Glutamatergic neuron (in vitro differentiated cells): ENCODE measurements around the gene ERFL. TPM values are rescaled to one million over a fixed set of nuclear protein-coding genes. Genes with fewer than 3 reads are reported as not detected.

Source experiments
- DNase-seq: peaks from one replicate; pipeline ENCODE4 v3.0.0; 2022
- H3K27ac Mint-ChIP-seq: one replicate; pipeline ENCODE4 v1.8.0; 2020; ENCODE audit warnings: mild to moderate bottlenecking, mixed read lengths, inconsistent platforms; ENCODE audit not compliant: unreplicated experiment
- H3K27me3 Mint-ChIP-seq: one replicate; pipeline ENCODE4 v1.8.0; 2020; ENCODE audit warnings: mild to moderate bottlenecking, moderate library complexity, mixed read lengths, inconsistent platforms; ENCODE audit not compliant: unreplicated experiment
- H3K36me3 Mint-ChIP-seq: one replicate; pipeline ENCODE4 v1.8.0; 2020; ENCODE audit warnings: mild to moderate bottlenecking, mixed read lengths, inconsistent platforms; ENCODE audit not compliant: unreplicated experiment
- H3K4me1 Mint-ChIP-seq: one replicate; pipeline ENCODE4 v1.8.0; 2020; ENCODE audit warnings: mild to moderate bottlenecking, low read depth, mixed read lengths, inconsistent platforms; ENCODE audit not compliant: unreplicated experiment
- H3K4me3 Mint-ChIP-seq: one replicate; pipeline ENCODE4 v1.8.0; 2020; ENCODE audit warnings: mild to moderate bottlenecking, mixed read lengths, inconsistent platforms; ENCODE audit not compliant: unreplicated experiment
- H3K9me3 Mint-ChIP-seq: one replicate; pipeline ENCODE4 v1.8.0; 2020; ENCODE audit warnings: mild to moderate bottlenecking, moderate library complexity, mixed read lengths, inconsistent platforms; ENCODE audit not compliant: unreplicated experiment
- total RNA-seq: library from RNA; stranded (reverse); fragmentation: NEBNext Ultra II Directional; extraction: Animal tissue kit (Norgen Biotek cat#: 25700); gene quantifications from one replicate; pipeline ENCODE4 v1.2.1, GENCODE V29; 2021; ENCODE audit not compliant: unreplicated experiment
- TF ChIP-seq, protein P1 (sequence below): fragments of 200-600 bp; sonication (generic); IDR thresholded peaks from one replicate; pipeline ENCODE4 v1.5.0; 2021; ENCODE audit not compliant: partially characterized antibody, unreplicated experiment

ERFL gene
- total RNA-seq, 1 donor from 2014 or later, result 1.6 TPM

DNA sequence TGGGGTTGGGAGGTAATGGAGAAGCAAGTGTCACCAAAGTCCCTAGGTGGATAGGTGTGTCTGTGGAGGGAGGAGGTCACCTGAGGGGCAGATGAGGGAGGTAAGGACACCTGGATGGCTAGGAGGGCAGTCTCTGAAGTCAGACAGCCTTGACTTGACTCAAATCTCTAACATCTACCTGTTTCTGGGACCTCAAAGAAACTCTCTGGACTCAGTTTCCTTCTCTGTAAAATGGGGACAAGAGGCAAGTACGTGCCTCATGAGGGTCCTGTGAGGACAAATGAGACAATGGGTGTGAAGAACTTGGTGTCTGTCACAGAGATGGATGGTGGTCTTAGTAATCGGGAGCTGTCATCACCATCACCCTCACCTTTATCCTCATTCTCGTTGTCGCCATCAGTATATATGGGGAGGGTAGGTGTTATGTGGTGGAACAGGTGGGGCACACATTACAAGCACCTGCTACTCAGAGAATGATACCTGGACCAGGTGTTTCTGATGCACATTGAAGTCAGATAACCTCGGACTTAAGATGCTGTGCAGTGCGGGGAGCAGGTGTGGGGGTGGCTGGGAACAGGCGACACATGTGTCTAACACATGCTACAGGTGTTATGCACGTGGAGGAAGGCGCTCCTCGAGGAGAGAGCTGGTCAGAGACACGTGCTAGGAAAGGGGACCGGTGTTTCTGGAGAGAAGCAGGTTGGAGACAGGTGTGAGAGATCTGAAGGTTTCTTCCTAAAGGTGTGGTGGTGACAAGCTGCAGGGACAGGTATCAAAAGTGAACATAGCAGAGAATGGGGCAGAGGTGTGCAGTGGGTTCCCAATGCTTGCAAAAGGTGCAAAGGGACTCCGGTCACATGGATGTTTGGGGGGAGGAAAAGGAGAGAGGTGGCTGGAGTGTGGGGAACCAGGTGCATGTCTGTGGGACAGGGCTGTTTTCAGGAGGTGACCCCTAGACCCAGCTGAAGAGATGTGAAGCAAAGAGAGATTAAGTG is 3.8 kb downstream of the ERFL start:
- Mint-ChIP-seq H3K27ac (no peak overlapping the region), H3K27me3 (peaks cover 16% of the 10 kb centered on the region), H3K9me3 (peaks cover 16% of the 10 kb centered on the region), H3K4me1 (peaks cover 14% of the 10 kb centered on the region), H3K4me3 (no peak overlapping the region), H3K36me3 (no peaks in the 10 kb centered on the region)
- TF ChIP-seq, protein P1, sequence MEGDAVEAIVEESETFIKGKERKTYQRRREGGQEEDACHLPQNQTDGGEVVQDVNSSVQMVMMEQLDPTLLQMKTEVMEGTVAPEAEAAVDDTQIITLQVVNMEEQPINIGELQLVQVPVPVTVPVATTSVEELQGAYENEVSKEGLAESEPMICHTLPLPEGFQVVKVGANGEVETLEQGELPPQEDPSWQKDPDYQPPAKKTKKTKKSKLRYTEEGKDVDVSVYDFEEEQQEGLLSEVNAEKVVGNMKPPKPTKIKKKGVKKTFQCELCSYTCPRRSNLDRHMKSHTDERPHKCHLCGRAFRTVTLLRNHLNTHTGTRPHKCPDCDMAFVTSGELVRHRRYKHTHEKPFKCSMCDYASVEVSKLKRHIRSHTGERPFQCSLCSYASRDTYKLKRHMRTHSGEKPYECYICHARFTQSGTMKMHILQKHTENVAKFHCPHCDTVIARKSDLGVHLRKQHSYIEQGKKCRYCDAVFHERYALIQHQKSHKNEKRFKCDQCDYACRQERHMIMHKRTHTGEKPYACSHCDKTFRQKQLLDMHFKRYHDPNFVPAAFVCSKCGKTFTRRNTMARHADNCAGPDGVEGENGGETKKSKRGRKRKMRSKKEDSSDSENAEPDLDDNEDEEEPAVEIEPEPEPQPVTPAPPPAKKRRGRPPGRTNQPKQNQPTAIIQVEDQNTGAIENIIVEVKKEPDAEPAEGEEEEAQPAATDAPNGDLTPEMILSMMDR, result no peak
- no peak for DNase-seq

DNA sequence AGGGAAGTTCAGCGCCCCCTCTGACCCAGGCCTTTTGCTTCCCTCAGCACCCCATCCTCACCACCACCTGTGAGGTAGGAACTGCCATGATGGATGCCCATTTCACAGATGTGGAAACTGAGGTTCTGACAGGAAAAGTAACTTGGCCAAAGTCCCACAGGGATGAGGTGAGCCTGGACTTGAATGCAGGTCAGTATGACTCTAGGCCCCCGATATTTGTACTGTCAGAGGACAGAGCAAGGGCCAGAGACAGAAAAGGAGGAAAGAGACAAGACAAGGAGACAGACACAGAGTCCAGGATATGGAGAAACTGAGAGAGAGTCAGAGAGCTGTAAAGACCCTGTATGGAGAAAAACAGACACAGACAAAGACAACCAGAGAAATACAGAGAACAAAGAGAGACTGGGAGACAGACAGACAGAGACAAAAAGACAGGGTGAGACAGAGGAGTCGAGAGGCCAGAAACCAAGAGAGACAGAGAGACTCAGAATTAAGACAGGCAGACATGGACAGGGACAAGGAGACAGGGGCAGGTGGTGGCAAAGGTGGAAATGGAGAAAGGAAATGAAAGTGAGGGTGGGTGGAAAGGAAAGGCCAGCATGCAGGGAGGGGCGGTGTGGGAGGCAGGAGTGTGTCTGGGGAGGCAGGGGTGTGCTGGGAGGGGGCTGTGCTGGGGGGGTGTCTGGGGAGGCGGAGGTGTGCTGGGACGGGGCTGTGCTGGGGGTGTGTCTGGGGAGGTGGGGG is 5.0 kb downstream of the ERFL start:
- TF ChIP-seq, protein P1, result no peak
- no peak for DNase-seq
- H3K9me3 Mint-ChIP-seq, result peaks cover 9% of the 10 kb centered on the region
- peaks cover 9% of the 10 kb centered on the region for H3K27me3 Mint-ChIP-seq
- no peak overlapping the region for H3K4me3 Mint-ChIP-seq
- H3K4me1 Mint-ChIP-seq, result peaks cover 7% of the 10 kb centered on the region
- no peaks in the 10 kb centered on the region for H3K36me3 Mint-ChIP-seq
- H3K27ac Mint-ChIP-seq, result peak overlapping the region; percentile 14

DNA sequence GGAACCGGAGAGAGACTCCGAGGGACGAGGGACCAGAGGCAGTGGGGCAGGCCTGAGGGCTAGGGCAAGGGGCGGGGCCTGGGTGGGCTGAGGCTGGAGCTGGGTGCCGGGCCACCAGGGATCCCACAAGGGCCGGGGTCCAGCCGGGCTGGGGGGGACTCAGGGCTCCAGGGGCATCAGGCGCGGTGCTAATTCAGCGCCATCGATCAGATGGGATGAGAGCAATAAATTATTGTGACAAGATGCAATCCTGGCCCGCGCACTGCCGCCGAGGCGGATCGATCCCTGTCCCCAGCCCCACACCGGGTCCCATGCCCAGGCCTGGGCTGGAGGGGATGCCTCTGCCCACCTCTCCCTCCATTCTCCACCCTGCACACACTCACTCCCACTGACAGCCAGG is 5.7 kb downstream of the ERFL start:
- TF ChIP-seq, protein P1, result no peak
- Mint-ChIP-seq H3K27me3 (peaks cover 9% of the 10 kb centered on the region), H3K4me1 (peaks cover 7% of the 10 kb centered on the region), H3K4me3 (peak overlapping the region; percentile 18), H3K27ac (no peak overlapping the region), H3K9me3 (peaks cover 9% of the 10 kb centered on the region), H3K36me3 (no peaks in the 10 kb centered on the region)
- no peak for DNase-seq

DNA sequence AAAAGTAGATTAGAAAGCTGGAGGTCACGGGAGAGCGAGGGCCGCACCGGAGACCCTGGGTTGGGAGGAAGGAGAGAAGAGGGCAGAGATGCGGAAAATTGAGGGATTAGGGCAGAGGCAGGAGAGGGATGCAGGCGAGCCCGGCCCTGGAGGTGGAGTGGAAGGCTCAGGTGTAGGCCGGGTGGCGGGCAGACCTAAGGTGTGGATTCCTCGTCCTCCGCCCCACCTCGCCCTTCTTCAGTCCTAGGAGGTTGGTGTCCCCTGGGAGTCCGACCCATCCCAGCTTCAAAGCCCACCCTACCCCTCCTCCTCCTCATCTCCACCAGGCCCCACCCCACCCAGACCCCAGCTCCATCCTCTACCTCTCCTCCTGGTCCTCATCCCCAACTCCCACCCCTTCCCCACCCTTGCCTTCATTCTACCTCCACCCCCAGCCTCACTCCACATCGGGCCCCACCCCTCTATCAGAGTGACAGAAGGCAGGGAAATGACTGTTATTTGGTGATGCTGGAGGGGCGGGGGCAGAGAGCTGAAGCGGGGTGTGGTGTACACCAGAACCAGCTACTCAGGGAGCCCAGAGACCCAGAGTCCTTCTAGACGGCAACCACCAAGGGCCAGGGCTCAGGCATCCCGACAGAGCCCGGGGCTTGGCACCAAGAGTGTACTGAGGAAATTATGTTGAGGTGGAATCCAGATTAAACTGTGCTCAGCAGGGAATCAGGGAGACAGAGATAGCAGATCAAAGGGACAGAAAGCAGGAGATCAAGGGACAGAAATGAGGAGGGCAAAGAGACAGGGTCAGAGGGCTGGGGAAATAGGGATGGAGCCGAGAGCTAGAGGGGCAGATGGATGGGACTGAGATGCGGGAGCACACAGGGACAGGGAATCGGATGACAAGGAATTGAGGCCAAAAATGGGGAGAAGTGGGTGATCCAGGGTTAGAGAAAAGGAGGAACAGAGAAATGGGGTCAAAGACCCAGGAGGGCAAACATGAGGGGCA is 6.4 kb downstream of the ERFL start:
- Mint-ChIP-seq H3K27ac (no peak overlapping the region), H3K4me1 (peaks cover 7% of the 10 kb centered on the region), H3K27me3 (peaks cover 9% of the 10 kb centered on the region), H3K36me3 (no peaks in the 10 kb centered on the region), H3K9me3 (peaks cover 9% of the 10 kb centered on the region), H3K4me3 (peak overlapping the region; percentile 39)
- DNase-seq, result no peak
- TF ChIP-seq, protein P1, result no peak
